Camera-type eye (tissue), 1 donor: ENCODE data around the gene DOCK1. TPM values are rescaled to one million over a fixed set of nuclear protein-coding genes. Genes with fewer than 3 reads are reported as not detected.

Experiments used
- total RNA-seq: library from RNA; depleted of rRNA; stranded (reverse); fragments of >200 nt; gene quantifications from one replicate; pipeline ENCODE4 v1.2.3, GENCODE V29; 2014

Gene DOCK1
- 77.0 TPM for total RNA-seq

GRCh38 chr10:126904818-126905701, at the start of gene DOCK1:
Gene DOCK1 (plus strand): TSS chr10:126905428. CDS start chr10:126905518, 90 bp downstream.

DNA sequence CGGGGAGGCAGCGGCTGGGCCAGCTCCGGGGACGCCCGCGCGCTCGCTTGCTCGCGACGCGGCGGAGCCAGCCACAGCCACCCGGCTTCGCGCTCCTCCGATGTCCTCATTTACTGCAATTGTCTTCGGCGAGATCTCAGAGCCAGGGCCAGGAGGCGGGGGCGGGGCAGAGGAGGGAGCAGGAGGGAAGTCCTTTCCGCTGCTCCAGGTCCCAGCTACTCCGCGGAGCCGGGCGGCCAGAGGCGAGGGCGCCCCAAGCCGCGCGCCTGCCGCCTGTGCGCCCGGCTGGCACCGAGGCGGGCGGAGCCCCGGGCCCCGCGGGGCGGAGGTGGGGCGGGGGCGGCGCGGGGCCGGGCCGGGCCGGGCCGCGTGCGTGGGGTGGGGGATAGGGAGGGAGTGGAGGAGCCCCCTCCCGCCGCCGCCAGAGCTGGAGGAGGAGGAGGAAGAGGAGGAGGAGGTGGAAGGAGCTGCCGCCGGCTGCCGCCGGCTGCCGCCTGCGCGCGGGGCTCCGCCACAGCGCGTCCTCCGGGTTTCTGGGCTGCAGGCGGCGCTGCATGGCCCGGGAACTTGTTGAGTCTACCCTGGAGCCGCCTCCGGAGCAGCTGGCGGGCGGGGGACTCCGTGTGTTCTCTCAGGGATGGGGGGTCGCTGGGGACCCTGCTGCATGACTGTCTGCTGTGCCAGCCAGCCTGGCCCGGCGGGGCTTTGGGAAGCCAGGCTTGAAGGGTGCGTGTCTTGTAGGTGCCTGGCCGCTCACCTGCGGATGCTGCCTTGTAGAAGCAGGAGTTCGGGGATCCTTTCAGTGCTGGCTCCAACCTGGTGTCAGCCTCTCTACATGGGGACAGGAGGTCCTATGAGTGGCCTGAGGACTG, 291.3 kb downstream of the DOCK1 start, which contains the start of gene INSYN2A:
TSS of gene INSYN2A (minus strand) at position 310 of the 872 bp plus-strand sequence. CDS start 20,196 bp downstream, outside the sequence.

Other genes starting within 250 kb of the DOCK1 start
- 1.5 TPM for gene C10orf90, start 234.7 kb upstream of the DOCK1 start, total RNA-seq